Effector CD8-positive, alpha-beta T cell (primary cell): ENCODE data around the gene RALGAPA1.
"Not testable (repeated sequence)": the region's sequence is repeated elsewhere in the genome, so short reads cannot be mapped to it uniquely, and the experiment has no call there.

Source experiments
- DNase-seq: peaks from one replicate; lab custom pipeline; 2025; lab: John Stamatoyannopoulos, UW

RALGAPA1 gene

DNA sequence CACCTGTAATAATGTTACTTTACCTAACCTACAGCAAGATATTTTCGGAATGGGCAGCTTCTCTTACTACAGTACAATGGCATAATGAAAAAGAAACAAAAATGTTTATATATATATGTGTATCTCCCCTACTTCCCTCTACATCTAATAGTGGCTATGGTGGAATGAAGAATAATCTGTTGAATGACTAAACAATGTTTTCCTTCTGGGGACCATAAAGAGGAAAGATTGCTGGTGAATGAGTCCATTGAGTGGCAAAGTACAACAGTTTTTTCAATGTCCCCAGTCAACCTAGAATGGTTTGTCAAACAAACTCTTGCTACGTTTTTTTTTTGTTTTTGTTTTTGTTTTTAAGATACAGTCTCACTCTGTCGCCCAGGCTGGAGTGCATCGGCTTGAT, 47.2 kb downstream of the RALGAPA1 start:
- DNase-seq = no peak

DNA sequence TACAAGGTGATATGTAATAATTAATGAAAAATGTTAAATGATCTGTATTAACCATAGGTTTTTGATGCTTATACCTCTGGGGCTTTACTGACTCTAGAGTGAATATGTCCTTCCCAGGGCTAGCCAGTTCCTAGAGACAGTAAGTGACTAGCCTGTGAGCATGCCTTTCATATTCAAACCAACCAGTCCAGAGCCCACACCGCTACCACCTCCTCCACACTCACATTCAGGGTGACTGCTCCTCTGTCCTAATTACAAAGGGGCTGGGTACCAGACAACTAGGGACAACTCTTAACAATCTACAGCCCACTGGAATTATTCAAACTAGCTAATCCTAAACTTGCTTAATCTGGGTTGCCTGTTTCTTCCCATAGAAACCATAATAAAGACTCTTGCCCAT, 49.0 kb downstream of the RALGAPA1 start:
- DNase-seq = no peak

GRCh38 chr14:35758523-35759129, 50.5 kb downstream of the RALGAPA1 start:
- DNase-seq = no peak

GRCh38 chr14:35754671-35755070, 54.4 kb downstream of the RALGAPA1 start:
- DNase-seq = no peak

DNA sequence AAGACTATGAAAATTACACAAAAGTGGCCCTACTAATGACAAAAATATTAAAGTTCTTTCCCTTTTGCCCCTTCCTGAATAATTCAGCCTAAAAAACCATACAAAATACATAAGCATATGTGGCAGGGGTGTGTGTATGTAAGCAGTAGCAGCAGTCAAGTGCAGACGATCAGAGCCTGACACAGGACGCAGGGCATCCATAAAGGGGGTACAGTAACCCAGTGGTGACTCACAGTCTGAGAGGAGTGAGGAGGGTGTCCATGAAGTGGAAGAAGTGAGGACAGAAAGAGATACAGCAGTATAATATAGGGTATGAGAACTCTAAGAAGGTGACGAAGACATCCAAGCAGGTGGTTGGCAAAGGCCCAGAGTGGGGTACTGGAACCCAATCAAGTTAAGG, 56.7 kb downstream of the RALGAPA1 start:
- DNase-seq = no peak

DNA sequence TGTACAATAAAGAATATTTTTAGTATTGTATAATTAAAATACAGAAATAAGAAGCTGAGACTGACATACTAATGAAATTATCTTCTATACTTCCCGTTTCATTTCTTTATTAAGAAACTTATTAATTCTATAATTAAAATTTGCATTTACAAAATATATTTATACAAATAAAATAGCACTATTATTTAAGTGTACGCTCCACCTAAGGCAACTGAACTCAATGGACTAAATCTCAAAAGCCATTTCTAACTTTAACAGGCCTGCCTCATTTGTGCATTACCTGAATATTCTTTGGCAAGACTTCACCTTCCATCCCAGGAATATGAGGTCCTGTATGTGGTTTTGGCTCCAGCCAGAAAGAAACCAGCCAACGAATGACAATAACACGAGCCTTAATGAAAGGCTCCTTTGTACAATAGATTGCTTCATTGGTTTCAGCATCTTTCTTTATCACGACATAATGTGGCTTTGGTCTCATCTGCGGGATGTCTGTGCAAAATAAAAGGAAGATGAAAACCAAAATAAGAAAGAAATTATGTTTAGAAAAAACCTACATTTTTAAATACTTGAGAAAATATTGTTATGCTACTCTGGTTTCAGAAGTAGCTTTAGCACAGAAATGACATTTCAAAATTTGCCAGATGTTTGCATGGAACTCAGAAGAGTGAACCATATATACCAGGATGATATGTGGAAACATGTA, 58.7 kb downstream of the RALGAPA1 start:
- DNase-seq = no peak

DNA sequence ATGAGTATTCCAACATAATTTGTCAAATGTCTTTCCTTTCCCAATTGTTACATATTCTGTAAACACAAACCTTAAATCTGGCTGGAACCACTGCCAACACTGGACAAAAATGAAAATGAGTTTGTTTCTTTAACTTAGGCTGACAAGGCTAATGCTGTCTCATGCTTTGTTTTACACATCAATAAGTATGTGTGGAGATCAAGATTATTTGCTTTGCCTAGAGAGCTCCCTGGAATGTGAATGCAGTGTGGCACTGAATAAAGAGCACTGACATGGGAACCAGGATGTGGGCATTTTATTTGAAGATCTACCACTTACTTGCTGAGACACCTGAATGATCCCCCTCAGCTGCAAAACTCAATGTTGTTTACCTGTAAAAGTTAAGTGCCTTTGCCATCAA, 61.7 kb downstream of the RALGAPA1 start:
- DNase-seq = no peak

GRCh38 chr14:35742442-35742841, 66.7 kb downstream of the RALGAPA1 start:
- no peak for DNase-seq

DNA sequence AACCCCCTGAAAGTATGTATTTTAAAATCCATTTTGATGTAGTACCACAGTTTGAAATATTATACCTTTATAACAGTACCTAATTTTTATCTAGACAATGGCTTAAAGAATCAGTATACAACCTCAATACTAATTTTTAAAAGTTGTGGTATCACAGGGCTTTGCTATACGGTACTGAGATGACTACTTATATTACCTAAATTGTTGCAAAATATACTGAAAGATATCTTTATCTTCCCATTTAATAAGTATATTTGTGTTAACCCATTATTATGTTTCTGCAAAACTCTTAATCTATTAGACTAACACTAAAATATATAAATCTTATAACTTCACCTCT, 67.1 kb downstream of the RALGAPA1 start:
- DNase-seq = no peak

DNA sequence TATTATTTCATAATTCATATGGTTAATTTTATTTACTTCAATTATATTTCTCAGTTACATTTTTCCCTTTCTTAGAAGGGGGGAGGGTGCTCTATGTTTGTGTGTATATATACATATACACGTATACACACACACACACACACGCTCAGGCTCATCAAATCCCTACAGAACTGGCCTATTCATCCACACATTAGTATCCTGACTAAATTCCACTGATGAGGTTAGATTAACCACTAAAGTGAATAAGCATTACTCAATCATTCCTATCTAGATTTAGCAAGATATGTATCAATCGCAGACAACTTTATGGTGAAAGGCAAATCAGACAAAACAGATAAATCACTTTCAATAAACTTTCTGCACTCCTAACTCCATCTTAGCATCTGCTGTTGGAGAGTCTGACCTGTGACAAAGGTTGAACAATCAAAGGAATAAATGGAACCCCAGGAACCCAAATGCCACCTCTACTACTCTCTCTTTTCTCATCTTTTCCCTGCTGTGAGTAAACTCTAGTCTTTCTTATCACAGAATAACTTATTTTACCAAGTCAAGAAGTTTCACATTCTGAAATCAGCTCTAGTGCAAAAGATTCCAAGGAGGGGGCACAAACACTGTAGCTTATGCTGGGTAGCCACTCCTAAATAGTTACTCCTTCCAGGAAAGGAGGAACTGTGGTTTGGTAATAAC, 67.6 kb downstream of the RALGAPA1 start:
- DNase-seq = no peak

DNA sequence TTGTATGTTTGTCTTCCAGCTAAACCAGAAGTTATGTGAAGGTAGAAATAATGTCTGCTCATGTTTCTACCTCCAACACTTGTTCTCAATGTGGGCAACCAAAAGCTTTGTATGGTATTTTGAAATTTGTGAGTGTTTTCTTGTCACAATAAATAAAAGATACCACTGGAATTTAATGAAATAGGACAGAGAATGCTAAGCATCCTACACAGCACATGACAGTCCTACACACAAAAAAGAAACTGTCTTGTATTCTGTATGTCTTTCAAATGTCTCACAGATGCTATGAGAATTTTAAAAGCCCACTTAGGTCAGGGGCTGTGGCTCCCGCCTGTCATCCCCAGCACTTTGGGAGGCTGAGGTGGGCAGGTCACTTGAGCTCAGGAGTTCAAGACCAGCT, 68.9 kb downstream of the RALGAPA1 start:
- no peak for DNase-seq

- not testable (repeated sequence) for DNase-seq
These were observed 73.9 kb downstream of the RALGAPA1 start for GRCh38 chr14:35735163-35735562.

DNA sequence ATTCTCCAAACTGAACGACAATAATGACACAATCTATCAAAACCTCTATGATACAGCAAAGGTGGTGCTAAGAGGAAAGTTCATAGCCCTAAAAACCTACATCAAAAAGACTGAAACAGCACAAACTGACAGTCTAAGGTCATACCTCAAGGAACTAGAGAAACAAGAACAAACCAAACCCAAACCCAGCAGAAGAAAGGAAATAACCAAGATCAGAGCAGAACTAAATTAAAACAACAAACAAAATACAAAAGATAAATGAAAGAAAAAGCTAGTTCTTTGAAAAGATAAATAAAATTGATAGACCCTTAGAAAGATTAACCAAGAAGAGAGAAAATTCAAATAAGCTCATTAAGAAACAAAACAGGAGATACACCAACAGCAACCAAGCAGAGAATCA, 75.6 kb downstream of the RALGAPA1 start:
- DNase-seq = not testable (repeated sequence)

- DNase-seq = no peak
These were observed 78.2 kb downstream of the RALGAPA1 start for GRCh38 chr14:35730871-35731270.

- no peak for DNase-seq
These were observed 81.3 kb downstream of the RALGAPA1 start for GRCh38 chr14:35727764-35728163.

- DNase-seq = no peak
These were observed 83.2 kb downstream of the RALGAPA1 start for GRCh38 chr14:35725930-35726329.

- DNase-seq = no peak
These were observed 94.0 kb downstream of the RALGAPA1 start for GRCh38 chr14:35715079-35715478.

DNA sequence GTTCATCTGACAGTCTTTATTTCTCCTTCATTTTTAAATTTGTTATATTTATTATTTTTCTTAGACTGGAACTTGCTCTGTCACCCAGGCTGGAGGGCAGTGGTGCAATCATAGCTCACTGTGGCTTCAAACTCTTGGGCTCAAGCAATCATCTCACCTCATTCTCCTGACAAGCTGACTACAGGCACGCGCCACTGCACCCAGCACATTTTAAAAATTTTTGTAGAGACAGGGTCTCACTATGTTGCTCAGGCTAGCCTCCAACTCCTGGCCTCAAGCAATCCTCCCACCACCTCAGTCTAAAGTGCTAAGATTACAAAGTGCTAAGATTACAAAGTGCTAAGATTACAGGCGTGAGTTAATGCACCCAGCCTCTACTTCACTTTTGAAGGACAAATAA, 96.6 kb downstream of the RALGAPA1 start:
- no peak for DNase-seq

DNA sequence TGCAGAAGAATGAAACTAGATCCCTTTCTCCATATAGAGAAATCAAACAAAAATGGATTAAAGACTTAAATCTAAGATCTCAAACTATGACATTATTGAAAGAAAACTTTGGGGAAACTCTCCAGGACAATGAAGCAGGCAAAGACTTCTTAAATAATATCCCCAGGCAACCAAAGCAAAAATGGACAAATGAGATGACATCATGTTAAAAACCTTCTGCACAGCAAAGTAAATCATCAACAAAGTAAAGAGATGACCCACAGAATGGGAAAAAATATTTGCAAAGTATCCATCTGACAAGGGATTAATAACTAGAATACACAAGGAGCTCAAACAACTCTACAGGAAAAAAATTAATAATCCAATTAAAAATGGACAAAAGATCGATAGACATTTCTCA, 101.0 kb downstream of the RALGAPA1 start:
- DNase-seq = no peak

GRCh38 chr14:35705636-35706035, 103.5 kb downstream of the RALGAPA1 start:
- no peak for DNase-seq

GRCh38 chr14:35704793-35705493, 104.2 kb downstream of the RALGAPA1 start:
- no peak for DNase-seq

DNA sequence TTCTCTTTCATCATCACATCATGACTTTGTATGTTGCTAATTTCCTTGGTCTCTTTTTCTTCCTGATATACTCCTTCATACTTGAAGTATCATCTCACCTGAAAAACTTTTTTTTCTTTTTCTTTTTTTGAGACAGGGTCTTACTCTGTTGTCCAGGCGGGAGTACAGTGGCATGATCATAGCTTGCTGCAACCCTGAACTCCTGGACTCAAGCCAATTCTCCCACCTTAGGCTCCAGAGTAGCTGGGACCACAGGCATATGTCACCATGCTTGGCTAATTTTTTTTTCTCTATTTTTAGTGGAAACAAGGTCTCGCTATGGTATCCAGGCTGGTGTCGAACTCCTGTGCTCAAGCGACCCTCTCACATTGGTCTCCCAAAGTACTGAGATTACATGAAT, 107.6 kb downstream of the RALGAPA1 start:
- no peak for DNase-seq
